Measurements from ENCODE around the gene SLC6A18. TPM values are rescaled to one million over a fixed set of nuclear protein-coding genes. Genes with fewer than 3 reads are reported as not detected.

SLC6A18 gene
- total and polyA plus RNA-seq, 5 donors from 2014 or later = not detected

GRCh38 chr5:1190278-1190677 is 34.9 kb upstream of the SLC6A18 start:
- no peaks in the 10 kb centered on the region for H3K9me3 Mint-ChIP-seq
- DNase-seq (no peak), ATAC-seq (ENCODE audit: low read depth in 2 of 2) (no peak)
- no peaks in the 10 kb centered on the region for H3K36me3 Mint-ChIP-seq
- no peaks in the 10 kb centered on the region for H3K4me1 Mint-ChIP-seq
- H3K27me3 Mint-ChIP-seq = peaks cover 16% of the 10 kb centered on the region
- no peaks in the 10 kb centered on the region for H3K4me1 ChIP-seq (ENCODE audit: control insufficient read depth, insufficient read depth, low read length, poor library complexity, severe bottlenecking)
- no peaks in the 10 kb centered on the region for H3K36me3 ChIP-seq (ENCODE audit: control insufficient read depth, insufficient read depth, low read length)
- peaks cover 4% of the 10 kb centered on the region for H3K27me3 ChIP-seq (ENCODE audit: control insufficient read depth, insufficient read depth, low read length)
- H3K27ac Mint-ChIP-seq = no peak overlapping the region
- H3K4me3 Mint-ChIP-seq = no peak overlapping the region
- no peaks in the 10 kb centered on the region for H3K9me3 ChIP-seq (ENCODE audit: control insufficient read depth in 2 of 2, low read length in 2 of 2)
- H3K4me3 ChIP-seq (ENCODE audit: low read depth, low read length) = no peak overlapping the region
- H3K27ac ChIP-seq (ENCODE audit: insufficient read depth, low read length, poor library complexity, severe bottlenecking) = no peak overlapping the region

- Mint-ChIP-seq H3K4me3 (no peak overlapping the region), H3K36me3 (no peaks in the 10 kb centered on the region), H3K4me1 (no peaks in the 10 kb centered on the region), H3K9me3 (no peaks in the 10 kb centered on the region), H3K27me3 (peaks cover 16% of the 10 kb centered on the region), H3K27ac (no peak overlapping the region)
- peaks cover 4% of the 10 kb centered on the region for H3K27me3 ChIP-seq (ENCODE audit: control insufficient read depth, insufficient read depth, low read length)
- H3K4me3 ChIP-seq (ENCODE audit: low read depth, low read length) = no peak overlapping the region
- no peaks in the 10 kb centered on the region for H3K9me3 ChIP-seq (ENCODE audit: control insufficient read depth in 2 of 2, low read length in 2 of 2)
- H3K4me1 ChIP-seq (ENCODE audit: control insufficient read depth, insufficient read depth, low read length, poor library complexity, severe bottlenecking) = no peaks in the 10 kb centered on the region
- H3K36me3 ChIP-seq (ENCODE audit: control insufficient read depth, insufficient read depth, low read length) = no peaks in the 10 kb centered on the region
- DNase-seq = no peak
- no peak for ATAC-seq (ENCODE audit: low read depth in 2 of 2)
- no peak overlapping the region for H3K27ac ChIP-seq (ENCODE audit: insufficient read depth, low read length, poor library complexity, severe bottlenecking)
Measured at GRCh38 chr5:1190837-1191239, 34.3 kb upstream of the SLC6A18 start.

DNA sequence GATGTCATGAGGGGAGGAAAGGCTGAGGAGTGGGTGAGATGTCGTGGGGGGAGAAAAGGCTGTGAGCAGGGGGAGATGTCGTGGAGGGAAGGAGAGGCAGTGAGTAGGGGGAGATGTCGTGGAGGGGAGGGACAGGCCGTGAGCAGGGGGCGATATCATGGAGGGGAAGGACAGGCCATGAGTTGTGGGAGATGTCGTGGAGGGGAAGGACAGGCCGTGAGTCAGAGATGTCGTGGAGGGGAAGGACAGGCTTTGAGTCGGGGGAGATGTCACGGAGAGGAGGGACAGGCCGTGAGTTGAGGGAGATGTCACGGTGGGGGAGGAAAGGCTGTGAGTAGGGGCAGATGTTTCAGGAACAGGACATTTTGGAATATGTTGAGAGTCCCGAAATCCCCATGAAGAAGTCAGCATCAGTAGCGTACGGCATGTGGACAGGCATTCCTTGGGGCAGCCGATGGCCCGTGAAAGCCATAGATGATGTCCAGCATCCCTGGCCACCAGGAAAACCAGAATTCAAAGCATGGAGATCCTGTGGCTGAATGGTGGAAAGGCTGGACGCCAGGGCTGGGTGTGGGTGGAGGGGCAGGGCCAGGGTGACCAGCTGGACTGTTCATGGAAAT is 32.1 kb upstream of the SLC6A18 start:
- Histone ChIP-seq H3K4me3 (ENCODE audit: low read depth, low read length) (no peak overlapping the region), H3K4me1 (ENCODE audit: control insufficient read depth, insufficient read depth, low read length, poor library complexity, severe bottlenecking) (no peaks in the 10 kb centered on the region), H3K27me3 (ENCODE audit: control insufficient read depth, insufficient read depth, low read length) (peaks cover 4% of the 10 kb centered on the region), H3K9me3 (ENCODE audit: control insufficient read depth in 2 of 2, low read length in 2 of 2) (no peaks in the 10 kb centered on the region), H3K27ac (ENCODE audit: insufficient read depth, low read length, poor library complexity, severe bottlenecking) (no peak overlapping the region), H3K36me3 (ENCODE audit: control insufficient read depth, insufficient read depth, low read length) (no peaks in the 10 kb centered on the region)
- ATAC-seq (ENCODE audit: low read depth in 2 of 2) = no peak
- DNase-seq = no peak
- Mint-ChIP-seq H3K9me3 (no peaks in the 10 kb centered on the region), H3K27ac (no peak overlapping the region), H3K4me3 (no peak overlapping the region), H3K36me3 (no peaks in the 10 kb centered on the region), H3K4me1 (no peaks in the 10 kb centered on the region), H3K27me3 (peaks cover 16% of the 10 kb centered on the region)

- Histone ChIP-seq H3K27me3 (ENCODE audit: control insufficient read depth, insufficient read depth, low read length) (peaks cover 4% of the 10 kb centered on the region), H3K36me3 (ENCODE audit: control insufficient read depth, insufficient read depth, low read length) (no peaks in the 10 kb centered on the region), H3K4me3 (ENCODE audit: low read depth, low read length) (no peak overlapping the region), H3K9me3 (ENCODE audit: control insufficient read depth in 2 of 2, low read length in 2 of 2) (no peaks in the 10 kb centered on the region), H3K4me1 (ENCODE audit: control insufficient read depth, insufficient read depth, low read length, poor library complexity, severe bottlenecking) (no peaks in the 10 kb centered on the region), H3K27ac (ENCODE audit: insufficient read depth, low read length, poor library complexity, severe bottlenecking) (no peak overlapping the region)
- no peaks in the 10 kb centered on the region for H3K9me3 Mint-ChIP-seq
- H3K27me3 Mint-ChIP-seq = peaks cover 11% of the 10 kb centered on the region
- H3K4me3 Mint-ChIP-seq = no peak overlapping the region
- no peaks in the 10 kb centered on the region for H3K36me3 Mint-ChIP-seq
- no peak for DNase-seq
- ATAC-seq (ENCODE audit: low read depth in 2 of 2) = no peak
- no peak overlapping the region for H3K27ac Mint-ChIP-seq
- no peaks in the 10 kb centered on the region for H3K4me1 Mint-ChIP-seq
Measured at GRCh38 chr5:1193591-1193985, 31.6 kb upstream of the SLC6A18 start.

DNA sequence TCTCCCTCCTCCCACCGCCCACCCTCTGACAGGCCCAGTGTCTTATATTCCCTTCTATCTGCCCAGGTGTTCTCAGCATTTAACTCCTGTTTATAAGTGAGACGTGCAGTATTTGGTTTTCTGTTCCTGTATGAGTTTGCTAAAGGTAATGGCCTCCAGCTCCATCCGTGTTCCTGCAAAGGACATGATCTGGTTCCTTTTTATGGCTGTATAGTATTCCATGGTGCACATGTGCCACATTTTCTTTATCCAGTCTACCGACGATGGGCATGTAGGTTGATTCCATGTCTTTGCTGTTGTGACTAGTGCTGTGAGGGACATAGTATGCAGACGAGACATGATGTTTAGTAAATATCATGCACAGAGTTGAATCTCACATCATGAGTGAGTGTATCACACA is 30.8 kb upstream of the SLC6A18 start:
- H3K9me3 Mint-ChIP-seq = no peaks in the 10 kb centered on the region
- peaks cover 9% of the 10 kb centered on the region for H3K27me3 Mint-ChIP-seq
- Histone ChIP-seq H3K36me3 (ENCODE audit: control insufficient read depth, insufficient read depth, low read length) (no peaks in the 10 kb centered on the region), H3K27ac (ENCODE audit: insufficient read depth, low read length, poor library complexity, severe bottlenecking) (no peak overlapping the region), H3K9me3 (ENCODE audit: control insufficient read depth in 2 of 2, low read length in 2 of 2) (no peaks in the 10 kb centered on the region), H3K4me3 (ENCODE audit: low read depth, low read length) (no peak overlapping the region), H3K4me1 (ENCODE audit: control insufficient read depth, insufficient read depth, low read length, poor library complexity, severe bottlenecking) (no peaks in the 10 kb centered on the region), H3K27me3 (ENCODE audit: control insufficient read depth, insufficient read depth, low read length) (peaks cover 4% of the 10 kb centered on the region)
- DNase-seq (no peak), ATAC-seq (ENCODE audit: low read depth in 2 of 2) (no peak)
- H3K4me1 Mint-ChIP-seq = no peaks in the 10 kb centered on the region
- no peak overlapping the region for H3K4me3 Mint-ChIP-seq
- H3K36me3 Mint-ChIP-seq = no peaks in the 10 kb centered on the region
- no peak overlapping the region for H3K27ac Mint-ChIP-seq

DNA sequence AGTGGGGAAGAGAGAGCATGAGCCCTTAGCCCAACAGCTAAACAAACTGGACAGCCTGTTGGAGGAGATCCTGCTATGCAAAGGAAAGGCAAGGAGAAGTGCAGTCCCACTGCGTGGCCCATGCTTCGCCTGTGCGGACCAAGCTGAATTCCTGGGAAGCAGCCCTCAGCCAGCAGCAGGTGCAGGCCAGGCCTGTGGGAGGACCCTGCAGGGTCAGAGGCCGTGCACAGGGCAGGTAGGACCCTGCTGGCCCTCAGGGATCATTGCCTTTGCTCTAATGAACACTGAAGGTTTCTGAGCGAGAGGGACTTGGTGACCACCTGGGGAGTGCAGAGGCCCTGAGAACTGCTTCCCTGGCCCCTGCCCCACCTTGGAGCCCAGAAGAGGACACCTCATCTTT is 29.7 kb upstream of the SLC6A18 start:
- no peaks in the 10 kb centered on the region for H3K36me3 ChIP-seq (ENCODE audit: control insufficient read depth, insufficient read depth, low read length)
- H3K27ac ChIP-seq (ENCODE audit: insufficient read depth, low read length, poor library complexity, severe bottlenecking) = no peak overlapping the region
- no peak overlapping the region for H3K27ac Mint-ChIP-seq
- H3K4me1 Mint-ChIP-seq = no peaks in the 10 kb centered on the region
- H3K36me3 Mint-ChIP-seq = no peaks in the 10 kb centered on the region
- no peaks in the 10 kb centered on the region for H3K4me1 ChIP-seq (ENCODE audit: control insufficient read depth, insufficient read depth, low read length, poor library complexity, severe bottlenecking)
- no peaks in the 10 kb centered on the region for H3K9me3 ChIP-seq (ENCODE audit: control insufficient read depth in 2 of 2, low read length in 2 of 2)
- peaks cover 4% of the 10 kb centered on the region for H3K27me3 ChIP-seq (ENCODE audit: control insufficient read depth, insufficient read depth, low read length)
- ATAC-seq (ENCODE audit: low read depth in 2 of 2) (no peak), DNase-seq (no peak)
- H3K4me3 Mint-ChIP-seq = no peak overlapping the region
- no peak overlapping the region for H3K4me3 ChIP-seq (ENCODE audit: low read depth, low read length)
- H3K27me3 Mint-ChIP-seq = peaks cover 5% of the 10 kb centered on the region
- H3K9me3 Mint-ChIP-seq = no peaks in the 10 kb centered on the region

GRCh38 chr5:1195916-1196315 is 29.3 kb upstream of the SLC6A18 start:
- ATAC-seq (ENCODE audit: low read depth in 2 of 2) (no peak), DNase-seq (no peak)
- Mint-ChIP-seq H3K4me1 (no peaks in the 10 kb centered on the region), H3K4me3 (no peak overlapping the region), H3K9me3 (no peaks in the 10 kb centered on the region), H3K36me3 (no peaks in the 10 kb centered on the region), H3K27ac (no peak overlapping the region), H3K27me3 (peaks cover 1% of the 10 kb centered on the region)
- H3K27ac ChIP-seq (ENCODE audit: insufficient read depth, low read length, poor library complexity, severe bottlenecking) = no peak overlapping the region
- H3K4me1 ChIP-seq (ENCODE audit: control insufficient read depth, insufficient read depth, low read length, poor library complexity, severe bottlenecking) = no peaks in the 10 kb centered on the region
- no peaks in the 10 kb centered on the region for H3K36me3 ChIP-seq (ENCODE audit: control insufficient read depth, insufficient read depth, low read length)
- no peak overlapping the region for H3K4me3 ChIP-seq (ENCODE audit: low read depth, low read length)
- no peaks in the 10 kb centered on the region for H3K9me3 ChIP-seq (ENCODE audit: control insufficient read depth in 2 of 2, low read length in 2 of 2)
- peaks cover under 1% of the 10 kb centered on the region for H3K27me3 ChIP-seq (ENCODE audit: control insufficient read depth, insufficient read depth, low read length)

GRCh38 chr5:1196562-1196961 is 28.6 kb upstream of the SLC6A18 start:
- Histone ChIP-seq H3K9me3 (ENCODE audit: control insufficient read depth in 2 of 2, low read length in 2 of 2) (no peaks in the 10 kb centered on the region), H3K27ac (ENCODE audit: insufficient read depth, low read length, poor library complexity, severe bottlenecking) (no peak overlapping the region), H3K36me3 (ENCODE audit: control insufficient read depth, insufficient read depth, low read length) (no peaks in the 10 kb centered on the region), H3K4me1 (ENCODE audit: control insufficient read depth, insufficient read depth, low read length, poor library complexity, severe bottlenecking) (no peaks in the 10 kb centered on the region), H3K4me3 (ENCODE audit: low read depth, low read length) (no peak overlapping the region), H3K27me3 (ENCODE audit: control insufficient read depth, insufficient read depth, low read length) (no peaks in the 10 kb centered on the region)
- Mint-ChIP-seq H3K27ac (no peak overlapping the region), H3K36me3 (no peaks in the 10 kb centered on the region), H3K9me3 (no peaks in the 10 kb centered on the region), H3K27me3 (no peaks in the 10 kb centered on the region), H3K4me1 (no peaks in the 10 kb centered on the region), H3K4me3 (no peak overlapping the region)
- no peak for ATAC-seq (ENCODE audit: low read depth in 2 of 2)
- DNase-seq = no peak
